HG03139 (cell line): ENCODE measurements around the gene MYO1B.

ENCODE experiments used
- ATAC-seq: cut with Tn5 transposase; IDR thresholded peaks from one replicate; pipeline ENCODE4 v1.9.1; 2021; ENCODE audit not compliant: unreplicated experiment

The MYO1B gene

GRCh38 chr2:191257934-191258333 lies 12.7 kb downstream of the MYO1B start:
- ATAC-seq, result no peak

GRCh38 chr2:191258996-191259395 lies 13.8 kb downstream of the MYO1B start:
- no peak for ATAC-seq

GRCh38 chr2:191262436-191262835 lies 17.2 kb downstream of the MYO1B start:
- no peak for ATAC-seq

- ATAC-seq, result no peak
These were observed 17.8 kb downstream of the MYO1B start for GRCh38 chr2:191263050-191263449.

DNA sequence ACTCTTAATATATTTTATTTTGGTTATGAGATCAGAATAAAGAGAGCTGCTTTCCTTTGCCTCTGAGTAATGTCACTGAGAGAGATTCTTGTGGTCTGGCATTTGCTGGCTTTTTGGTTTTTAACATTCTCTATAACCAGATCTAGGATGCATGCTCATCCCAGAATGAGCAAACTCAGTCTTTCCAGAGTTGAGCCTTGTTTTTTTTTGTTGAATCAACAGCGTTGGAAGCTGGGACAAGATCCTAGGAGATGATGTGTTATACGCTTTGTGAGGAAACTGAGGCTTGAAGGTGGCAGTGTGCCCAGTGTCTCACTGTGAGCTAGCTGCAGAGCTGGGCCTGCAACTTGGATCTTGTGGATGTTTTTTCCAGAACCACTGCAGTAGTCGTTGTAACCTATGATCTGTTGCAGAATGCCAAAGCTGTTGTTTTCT lies 19.5 kb downstream of the MYO1B start:
- no peak for ATAC-seq

DNA sequence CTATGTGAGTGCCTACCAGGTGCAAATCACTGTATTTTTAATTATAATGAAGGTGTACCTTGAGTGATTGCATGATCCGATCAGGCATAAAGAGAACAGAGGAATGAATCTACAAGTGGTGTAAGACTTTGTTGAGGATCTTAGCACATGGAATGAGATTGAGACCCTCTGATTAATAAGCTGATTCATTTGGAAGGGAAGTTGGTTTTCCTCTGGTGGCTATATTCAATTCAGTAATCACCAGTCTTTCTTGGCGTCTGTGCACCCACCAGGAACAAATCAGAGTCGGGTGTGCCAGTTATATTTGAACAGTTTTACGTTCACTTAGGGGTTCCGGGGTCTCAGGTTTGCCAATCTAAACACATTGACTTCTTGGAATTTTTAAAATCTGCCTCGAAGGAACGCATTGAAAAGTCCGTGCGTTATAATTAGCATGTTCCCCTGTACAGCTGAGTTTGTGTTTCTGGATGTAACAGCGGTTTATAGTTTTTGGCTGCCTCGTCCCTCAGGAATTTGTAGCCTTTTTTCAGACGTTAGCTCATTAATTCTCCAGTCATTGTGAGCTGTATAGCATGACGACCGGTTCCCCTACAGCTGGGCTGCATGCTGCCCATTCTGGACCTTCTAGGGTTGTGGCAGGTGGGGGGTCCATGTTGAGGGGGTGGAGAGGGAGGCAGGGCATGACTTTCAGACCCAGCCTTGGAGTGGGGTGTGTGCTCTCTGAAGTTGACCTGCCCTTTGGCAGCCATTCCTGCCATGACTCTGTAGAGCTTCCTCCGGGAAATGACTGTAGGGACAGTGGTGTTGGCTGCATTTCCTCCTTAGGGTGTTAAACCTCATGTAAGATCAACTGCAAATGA lies 20.3 kb downstream of the MYO1B start:
- no peak for ATAC-seq

DNA sequence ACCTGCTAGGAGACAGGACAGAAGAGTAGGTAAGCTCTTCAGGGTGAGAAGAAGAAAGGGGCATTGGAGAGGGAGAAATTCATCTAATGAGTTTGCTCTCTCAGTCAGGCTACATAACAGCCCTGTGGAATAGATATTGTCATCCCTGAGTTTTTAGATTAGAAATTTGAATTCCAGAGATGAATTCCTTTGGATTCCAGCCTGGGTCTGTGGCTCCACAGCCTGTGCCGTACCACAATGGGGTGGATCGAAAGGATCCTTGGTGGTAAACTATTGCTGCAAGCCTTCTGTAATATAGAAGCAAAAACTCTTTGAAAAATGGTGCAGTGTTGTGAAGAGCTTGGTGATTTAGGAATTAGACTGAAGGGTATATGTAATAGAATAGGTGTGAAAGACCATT lies 21.0 kb downstream of the MYO1B start:
- no peak for ATAC-seq

DNA sequence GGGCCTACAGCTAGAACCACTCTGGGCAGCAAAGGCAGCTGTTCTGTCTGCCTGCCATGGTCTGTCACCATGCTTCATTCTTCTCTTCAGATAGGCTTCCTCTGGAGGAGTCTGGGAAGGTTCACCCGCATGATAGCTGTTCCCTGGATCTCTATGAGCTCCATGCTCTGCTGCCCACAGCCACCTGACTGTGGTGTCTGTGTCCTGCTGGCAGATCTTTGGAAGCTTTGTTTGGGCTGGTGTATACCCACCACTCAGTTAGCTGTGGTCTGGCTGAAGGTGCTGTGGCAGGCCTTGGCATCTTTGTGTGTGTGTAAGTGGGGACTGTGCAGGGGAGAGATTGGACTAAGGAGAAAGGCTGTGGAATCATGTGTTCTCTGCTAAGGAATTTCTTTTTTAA lies 23.4 kb downstream of the MYO1B start:
- no peak for ATAC-seq

GRCh38 chr2:191270306-191271161 lies 25.3 kb downstream of the MYO1B start:
- ATAC-seq, result no peak

- ATAC-seq, result no peak
These were observed 26.9 kb downstream of the MYO1B start for GRCh38 chr2:191272064-191272463.

GRCh38 chr2:191274413-191274815 lies 29.2 kb downstream of the MYO1B start:
- ATAC-seq, result no peak

- no peak for ATAC-seq
These were observed 31.7 kb downstream of the MYO1B start for GRCh38 chr2:191276792-191277465.

- no peak for ATAC-seq
These were observed 35.1 kb downstream of the MYO1B start for GRCh38 chr2:191280290-191280689.

DNA sequence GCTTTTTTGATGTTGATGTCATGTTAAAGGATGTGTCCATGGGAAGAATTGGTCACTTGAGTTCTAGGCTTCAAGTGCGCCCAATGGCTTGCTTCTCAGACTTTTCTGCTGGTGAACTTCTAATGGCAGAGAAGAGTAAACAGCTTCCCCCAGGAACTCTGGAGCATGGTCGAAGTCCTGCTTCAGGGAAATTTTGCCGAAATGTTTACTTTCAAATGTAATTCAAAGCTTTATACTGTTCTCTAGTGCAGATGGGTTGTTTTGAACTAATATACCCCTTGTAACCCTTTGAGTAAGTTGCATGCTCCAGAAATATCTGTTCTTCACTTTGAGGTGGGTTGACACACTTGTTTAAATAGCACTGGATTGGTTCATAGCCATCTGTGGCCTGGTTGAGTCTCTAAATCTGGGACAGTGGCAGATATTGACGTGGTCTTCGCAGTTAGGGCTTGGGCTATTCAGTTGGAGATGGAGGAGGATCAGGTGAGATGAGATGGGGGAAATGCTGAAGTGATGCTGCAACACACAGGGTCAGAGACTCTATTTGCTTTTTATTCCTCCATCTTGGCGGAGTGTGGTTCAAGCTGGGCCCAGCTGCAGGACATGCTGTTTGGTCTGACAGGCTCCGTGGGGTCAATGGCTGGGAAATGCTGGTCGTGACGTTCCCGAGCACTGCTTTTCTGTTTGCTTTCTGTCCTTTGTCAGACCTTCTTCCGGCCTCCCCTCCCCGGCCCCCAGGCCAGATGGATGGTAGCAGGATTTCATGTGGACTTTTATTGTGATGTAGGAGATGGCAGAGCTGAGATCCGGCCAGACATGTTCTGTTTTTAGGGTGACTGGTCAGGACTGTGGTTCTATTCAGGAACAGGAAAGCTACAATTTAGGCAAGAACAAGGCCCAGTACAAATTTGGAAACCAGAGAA lies 35.9 kb downstream of the MYO1B start:
- no peak for ATAC-seq

DNA sequence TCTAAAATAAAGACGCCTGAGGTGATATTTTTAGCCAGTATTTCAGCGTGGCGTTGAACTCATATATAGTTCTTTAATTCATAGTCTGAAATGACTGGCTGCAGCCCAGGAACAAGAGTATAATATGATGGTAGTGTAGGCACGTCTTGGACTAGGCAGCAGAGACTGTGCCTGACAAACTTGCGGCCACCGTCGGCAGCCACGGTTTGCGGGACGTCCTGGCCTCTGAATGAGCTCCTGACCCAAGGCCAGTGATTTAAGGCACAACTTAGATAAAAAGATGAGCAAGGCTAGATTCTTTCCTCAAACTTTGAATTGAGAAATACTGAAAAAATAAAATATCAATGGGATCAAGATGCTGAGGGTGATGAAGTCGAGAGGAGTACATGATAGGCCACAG lies 40.0 kb downstream of the MYO1B start:
- no peak for ATAC-seq

DNA sequence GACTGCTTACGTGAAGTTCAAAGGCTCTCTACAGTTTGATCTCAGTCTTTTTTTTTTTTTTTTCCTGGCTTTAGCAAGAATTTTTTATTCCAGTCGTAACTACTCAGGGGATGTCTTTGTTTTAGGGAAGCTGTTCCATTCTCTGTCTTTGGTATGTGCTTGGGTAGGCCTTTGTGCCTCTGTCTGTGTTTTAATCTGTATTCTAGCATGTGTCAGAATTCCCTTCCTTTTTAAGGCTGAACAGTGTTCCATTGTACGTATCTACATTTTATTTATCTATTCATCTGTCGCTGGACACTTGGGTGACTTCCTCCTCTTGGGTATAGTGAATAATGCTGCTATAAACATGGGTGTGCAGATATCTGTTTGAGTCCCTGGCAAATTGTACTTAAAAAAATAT lies 42.6 kb downstream of the MYO1B start:
- ATAC-seq, result no peak

GRCh38 chr2:191289049-191289448 lies 43.8 kb downstream of the MYO1B start:
- ATAC-seq, result no peak

DNA sequence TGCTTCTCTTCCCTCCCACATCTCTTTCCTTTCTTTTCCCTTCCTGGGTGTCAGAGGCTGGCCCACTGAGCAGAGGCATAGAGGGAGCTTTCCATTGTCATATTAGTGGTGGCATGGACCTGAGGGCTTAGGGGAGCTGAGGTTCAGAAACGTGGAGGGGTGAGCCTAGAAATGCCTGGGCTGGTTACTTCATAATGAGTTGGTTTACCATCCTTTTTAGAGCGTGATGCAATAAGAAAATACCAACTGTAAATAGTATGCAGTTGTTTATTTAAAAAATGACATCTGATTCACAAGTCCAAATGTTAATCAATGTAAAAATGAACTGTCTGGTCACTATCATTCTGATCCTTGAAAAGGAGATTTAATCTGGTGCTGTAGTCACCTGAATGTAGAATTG lies 46.3 kb downstream of the MYO1B start:
- ATAC-seq, result no peak

DNA sequence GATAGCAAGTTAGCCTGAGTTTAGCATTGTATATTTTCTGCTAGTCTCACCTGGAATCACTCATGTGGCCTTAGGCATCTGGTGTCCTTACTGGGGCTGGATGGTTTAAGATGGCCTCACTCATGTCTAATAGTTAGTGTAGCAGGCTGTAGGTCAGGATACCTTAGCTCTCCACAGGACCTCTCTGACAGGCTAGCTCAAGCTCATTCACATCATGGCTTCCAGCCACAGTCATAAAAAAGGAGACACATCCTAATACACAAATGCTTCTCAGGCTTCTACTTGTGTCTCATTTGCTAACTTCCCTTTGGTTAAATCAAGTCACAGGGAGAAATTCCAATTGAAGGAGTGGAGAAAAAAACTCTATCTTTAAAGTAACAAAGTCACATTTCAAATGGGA lies 47.7 kb downstream of the MYO1B start:
- ATAC-seq, result no peak

DNA sequence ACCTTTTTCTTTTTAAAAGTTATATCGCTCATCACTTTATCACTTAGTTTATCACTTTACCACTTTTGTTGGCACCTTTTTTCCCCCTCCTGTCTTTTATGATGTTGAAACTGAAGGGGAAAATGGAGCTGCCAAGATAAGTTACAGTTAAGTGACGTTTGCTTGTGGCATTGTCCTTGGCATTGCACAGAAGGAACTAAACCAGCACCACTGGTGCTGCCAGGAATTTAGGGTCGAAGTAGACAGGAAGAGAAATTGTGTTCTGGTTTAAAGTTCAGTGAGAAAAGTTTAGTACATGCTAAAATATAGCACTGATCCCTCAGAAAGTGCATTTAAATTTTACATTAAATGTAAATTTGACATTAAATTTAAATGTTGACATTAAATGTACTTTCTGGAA lies 49.9 kb downstream of the MYO1B start:
- no peak for ATAC-seq
